AG10803 (cell line): ENCODE results near the gene GCN1.

Experiments
- DNase-seq: peaks from one replicate; pipeline ENCODE4 v3.0.0; 2010; ENCODE audit warnings: low read depth
- H3K4me3 ChIP-seq: 2 replicates; pipeline ENCODE4 v1.5.1; 2011; ENCODE audit warnings: mild to moderate bottlenecking, low read length, control low read depth
- TF ChIP-seq, protein P1 (sequence below): conservative IDR thresholded peaks from 2 replicates; pipeline ENCODE4 v1.5.1; 2011; ENCODE audit warnings: mild to moderate bottlenecking, low read length, control low read depth, inconsistent platforms

The GCN1 gene

DNA sequence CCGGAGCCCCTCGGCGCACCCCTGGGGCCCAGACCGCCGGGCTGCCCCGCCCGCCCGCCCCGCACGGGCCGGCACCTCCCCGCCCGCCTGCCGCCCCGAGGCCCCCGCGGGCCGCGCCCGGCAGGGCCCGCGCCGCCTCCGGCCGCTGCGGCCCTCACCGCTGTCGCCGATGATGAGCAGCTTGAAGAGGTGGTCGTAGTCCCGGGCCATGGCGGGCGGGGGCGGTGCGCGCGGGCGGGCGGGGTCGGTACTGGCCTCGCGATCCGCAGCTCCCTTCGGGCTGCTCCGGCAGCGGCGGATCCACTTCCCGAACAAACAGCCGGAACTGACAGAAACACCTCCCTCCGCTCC, 78.1 kb downstream of the GCN1 start, which contains the start of gene RAB35:
TSS of gene RAB35 (minus strand) at position 313 of the 351 bp plus-strand sequence. CDS start at position 210, 103 bp downstream.
- TF ChIP-seq, protein P1, sequence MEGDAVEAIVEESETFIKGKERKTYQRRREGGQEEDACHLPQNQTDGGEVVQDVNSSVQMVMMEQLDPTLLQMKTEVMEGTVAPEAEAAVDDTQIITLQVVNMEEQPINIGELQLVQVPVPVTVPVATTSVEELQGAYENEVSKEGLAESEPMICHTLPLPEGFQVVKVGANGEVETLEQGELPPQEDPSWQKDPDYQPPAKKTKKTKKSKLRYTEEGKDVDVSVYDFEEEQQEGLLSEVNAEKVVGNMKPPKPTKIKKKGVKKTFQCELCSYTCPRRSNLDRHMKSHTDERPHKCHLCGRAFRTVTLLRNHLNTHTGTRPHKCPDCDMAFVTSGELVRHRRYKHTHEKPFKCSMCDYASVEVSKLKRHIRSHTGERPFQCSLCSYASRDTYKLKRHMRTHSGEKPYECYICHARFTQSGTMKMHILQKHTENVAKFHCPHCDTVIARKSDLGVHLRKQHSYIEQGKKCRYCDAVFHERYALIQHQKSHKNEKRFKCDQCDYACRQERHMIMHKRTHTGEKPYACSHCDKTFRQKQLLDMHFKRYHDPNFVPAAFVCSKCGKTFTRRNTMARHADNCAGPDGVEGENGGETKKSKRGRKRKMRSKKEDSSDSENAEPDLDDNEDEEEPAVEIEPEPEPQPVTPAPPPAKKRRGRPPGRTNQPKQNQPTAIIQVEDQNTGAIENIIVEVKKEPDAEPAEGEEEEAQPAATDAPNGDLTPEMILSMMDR = no peak
- no peak for DNase-seq
- H3K4me3 ChIP-seq = peak within 1 kb of the TSS; percentile 93

DNA sequence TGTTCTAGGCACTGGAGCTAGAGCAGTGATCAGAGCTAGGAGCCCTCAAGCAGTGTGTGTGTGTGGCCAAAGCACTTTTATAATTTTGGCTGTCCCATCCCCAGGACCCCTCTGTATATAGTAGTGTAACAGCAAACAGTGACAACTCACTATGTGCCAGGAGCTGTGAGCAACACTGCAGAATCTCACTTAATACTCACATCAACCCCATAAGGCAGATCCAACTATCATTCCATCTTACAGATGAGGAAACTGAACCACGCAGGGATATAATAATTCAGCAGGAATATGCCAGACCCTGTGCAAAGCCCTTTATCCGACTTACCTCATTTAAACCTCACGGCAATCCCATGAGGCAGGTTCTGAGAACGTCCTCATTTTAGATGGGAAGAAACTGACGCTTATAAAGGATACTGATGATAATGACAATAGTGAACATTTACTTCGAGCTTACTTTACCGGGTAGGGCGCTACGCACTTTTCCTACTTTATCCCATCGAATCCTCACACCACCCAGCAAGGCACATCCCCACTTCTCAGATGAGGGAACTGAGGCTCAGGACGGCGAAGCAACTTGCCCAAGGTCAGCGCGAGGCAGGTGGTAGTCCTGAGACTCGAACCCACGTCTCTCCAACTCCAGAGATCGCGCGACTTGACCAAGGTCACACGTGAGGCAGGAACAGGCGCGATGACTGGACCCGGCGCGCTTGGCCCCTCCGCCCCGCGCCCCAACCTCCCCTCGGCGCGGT, 78.6 kb downstream of the GCN1 start:
- DNase-seq = peak; percentile 39
- TF ChIP-seq, protein P1 = no peak
- H3K4me3 ChIP-seq = peak overlapping the region; percentile 81

DNA sequence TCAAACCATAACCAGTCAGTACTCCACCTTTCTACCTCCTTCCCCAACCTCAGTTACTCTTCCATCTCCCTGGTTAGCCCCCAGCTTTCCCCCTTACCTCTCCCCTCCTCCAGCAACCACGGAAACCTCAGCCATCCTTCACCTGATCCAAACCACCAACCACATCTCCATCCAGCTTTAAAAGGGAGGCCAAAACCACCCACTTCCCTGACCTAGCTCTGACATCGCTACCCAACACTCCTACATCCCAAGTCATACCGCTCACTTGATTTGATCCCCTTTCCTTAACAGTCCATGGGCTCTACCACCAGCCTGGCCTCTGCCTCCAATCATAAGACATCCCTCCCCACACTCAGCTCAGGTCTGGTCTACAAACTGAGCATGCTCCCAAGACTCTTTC, 79.4 kb downstream of the GCN1 start:
- TF ChIP-seq, protein P1 = no peak
- peak; percentile 30 for DNase-seq
- H3K4me3 ChIP-seq = peak overlapping the region; percentile 81

DNA sequence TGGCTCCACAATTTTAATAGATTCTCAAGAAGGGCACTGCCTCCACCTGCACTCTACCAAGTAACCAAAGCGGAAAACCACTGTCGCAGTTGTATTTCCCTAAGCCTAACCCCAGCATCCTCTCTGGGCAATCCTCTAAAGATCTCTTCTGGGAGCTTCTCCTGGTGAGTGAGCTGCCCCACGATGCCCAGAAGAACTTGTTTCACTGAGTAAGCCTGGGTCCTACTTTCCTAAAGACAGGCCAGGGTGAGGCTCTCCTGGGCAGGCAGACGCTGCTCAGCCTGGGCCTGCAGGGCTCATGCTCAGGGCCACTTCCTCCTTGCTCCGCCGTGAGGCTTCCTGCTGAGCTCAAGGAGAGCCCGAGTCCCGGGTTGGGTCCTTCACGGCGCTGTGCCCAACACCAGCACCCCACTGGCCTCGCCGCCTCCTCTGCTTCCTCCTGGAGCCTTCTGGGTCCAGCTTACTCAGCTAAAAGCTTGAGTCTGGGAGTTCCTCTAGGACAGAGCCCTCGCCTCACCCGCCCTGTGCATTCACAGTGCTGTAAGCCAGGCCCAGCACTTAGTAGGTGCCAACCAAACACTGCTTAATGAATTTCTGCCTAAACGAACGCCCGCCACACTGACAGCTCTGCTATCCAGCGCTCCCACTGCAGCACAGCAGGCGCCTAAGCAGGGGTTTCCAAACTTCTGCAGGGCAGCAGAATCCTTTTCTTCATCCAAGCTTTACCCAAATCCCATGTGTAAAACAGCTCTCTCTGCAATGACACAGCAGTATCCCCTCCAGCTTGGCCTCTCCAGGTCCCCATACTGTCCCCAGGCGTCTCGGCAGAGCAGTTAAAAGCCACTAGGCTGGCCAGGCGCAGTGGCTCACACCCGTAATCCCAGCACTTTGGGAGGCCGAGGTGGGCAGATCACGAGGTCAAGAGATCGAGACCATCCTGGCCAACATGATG, 83.7 kb downstream of the GCN1 start:
- TF ChIP-seq, protein P1 = no peak
- H3K4me3 ChIP-seq = no peak overlapping the region
- DNase-seq = no peak

DNA sequence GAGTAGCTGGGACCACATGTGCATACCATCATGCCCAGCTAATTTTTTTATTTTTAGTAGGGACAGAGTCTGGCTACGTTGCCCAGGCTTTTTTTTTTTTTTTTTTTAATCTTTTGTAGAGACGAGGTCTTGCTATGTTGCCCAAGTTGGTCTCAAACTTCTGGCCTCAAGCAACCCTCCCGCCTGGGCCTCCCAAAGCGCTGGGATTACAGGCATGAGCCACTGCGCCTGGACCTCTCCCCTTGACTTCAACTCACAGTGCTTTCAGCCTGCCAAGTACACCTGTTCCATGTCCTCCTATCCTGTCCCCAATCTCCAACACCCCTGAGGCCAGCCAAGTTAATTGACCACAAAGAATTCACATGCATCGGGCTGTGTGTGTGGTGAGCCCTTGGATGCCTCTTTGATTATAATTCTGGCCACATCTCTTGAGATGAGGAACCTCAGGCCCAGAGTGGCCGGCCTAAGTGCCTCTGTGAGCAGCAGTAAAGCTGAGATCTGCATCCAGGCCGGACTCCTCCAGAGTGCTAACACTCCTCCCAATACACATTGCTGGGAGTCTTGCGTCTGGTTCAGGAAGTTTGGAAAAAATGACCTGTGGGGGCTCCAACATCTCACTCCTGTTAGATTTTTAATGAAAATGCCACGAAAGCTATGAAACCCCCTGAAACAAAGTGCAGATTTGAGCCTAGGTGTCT, 84.8 kb downstream of the GCN1 start:
- no peak overlapping the region for H3K4me3 ChIP-seq
- DNase-seq = no peak
- TF ChIP-seq, protein P1 = no peak

DNA sequence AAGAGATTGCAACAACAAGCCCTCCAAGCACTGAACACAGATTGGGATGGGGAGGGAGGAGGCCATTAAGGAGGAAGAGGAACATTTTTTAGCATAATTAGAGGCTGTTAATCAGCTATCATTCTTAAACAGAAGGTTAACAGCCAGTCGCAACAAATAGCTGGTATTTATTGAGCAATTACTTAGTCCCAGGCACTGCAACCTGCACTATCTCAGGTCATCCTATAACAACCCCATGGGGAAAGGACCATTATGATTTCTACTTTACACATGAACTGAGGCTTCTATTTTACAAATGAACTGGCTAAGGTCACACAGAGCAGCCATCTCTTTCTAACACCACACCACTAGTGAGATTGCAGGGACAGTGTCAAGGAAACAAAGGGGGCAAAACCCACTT, 88.4 kb downstream of the GCN1 start:
- no peak overlapping the region for H3K4me3 ChIP-seq
- TF ChIP-seq, protein P1 = no peak
- DNase-seq = no peak
